ENCODE data around the gene JPH4. TPM values are rescaled to one million over a fixed set of nuclear protein-coding genes. Genes with fewer than 3 reads are reported as not detected.

JPH4 gene
- polyA plus RNA-seq, 2 of the 4 experiments (the other 2 are of a cell fraction), result 0.05 TPM; not detected in 1

DNA sequence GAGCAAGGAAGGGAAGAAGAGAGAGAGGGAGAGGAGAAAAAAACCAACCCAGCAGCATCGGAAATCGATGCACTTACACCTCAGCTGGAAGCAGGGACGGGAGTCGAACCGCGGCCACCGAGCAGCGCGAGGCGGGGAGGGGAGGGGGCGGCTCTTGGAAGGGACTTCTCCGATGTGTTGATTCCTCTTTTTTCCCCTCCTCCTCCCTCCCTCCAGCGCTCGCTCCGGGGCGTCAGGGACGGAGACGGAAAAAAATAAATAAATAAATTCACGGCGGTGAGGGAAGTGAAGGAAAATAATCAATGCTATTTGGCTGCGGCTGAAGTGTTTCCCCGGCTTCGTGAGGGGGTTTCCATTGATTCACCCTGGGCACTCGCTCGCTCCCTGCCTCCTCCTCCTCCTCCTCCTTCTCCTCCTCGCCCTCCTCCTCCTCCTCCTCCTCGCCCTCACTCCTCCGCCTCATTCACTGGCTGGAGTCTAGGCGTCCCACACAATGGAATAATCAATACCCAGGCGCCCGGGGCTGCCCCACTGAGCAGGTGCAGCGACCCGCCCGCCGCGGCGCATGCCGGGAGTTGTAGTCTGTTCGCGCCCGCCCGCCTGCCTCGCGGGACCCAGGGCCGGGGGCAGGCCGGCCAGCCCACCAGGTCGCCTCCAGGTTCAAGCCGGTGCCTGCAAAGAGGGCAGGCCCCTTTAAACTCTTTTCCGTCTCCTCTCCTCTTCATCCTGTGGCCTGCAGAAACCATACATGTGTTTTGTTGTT lies 27.1 kb downstream of the JPH4 start, which contains the start of gene ZFHX2 (continued):
- no peak for TF ChIP-seq KDM5A (IDR thresholded peaks at IDR 0.05)
- TF ChIP-seq MAFK (IDR thresholded peaks at IDR 0.05; ENCODE audit: partially characterized antibody), result no peak
- no peak for TF ChIP-seq ZSCAN20 (CRISPR knock-in tag; IDR thresholded peaks at IDR 0.05)
- no peak; a peak in 1 of 5 replicates for TF ChIP-seq JUN (IDR thresholded peaks at IDR 0.05)
- TF ChIP-seq NPAS2 (CRISPR knock-in tag; IDR thresholded peaks at IDR 0.05; ENCODE audit: borderline replicate concordance), result no peak
- no peak for TF ChIP-seq ZC3H11A (IDR thresholded peaks at IDR 0.05)
- no peak for TF ChIP-seq TP53 (CRISPR knock-in tag; IDR thresholded peaks at IDR 0.05)
- peak; percentile 75 for TF ChIP-seq REST (IDR thresholded peaks at IDR 0.05)
- no peak for TF ChIP-seq HMGXB4 (CRISPR knock-in tag; IDR thresholded peaks at IDR 0.05; ENCODE audit: borderline replicate concordance)
- TF ChIP-seq EHF (CRISPR knock-in tag; IDR thresholded peaks at IDR 0.05), result no peak
- no peak for TF ChIP-seq FOSB (CRISPR knock-in tag; IDR thresholded peaks at IDR 0.05)
- no peak for TF ChIP-seq PBX3 (IDR thresholded peaks at IDR 0.05)
- TF ChIP-seq, protein P1, sequence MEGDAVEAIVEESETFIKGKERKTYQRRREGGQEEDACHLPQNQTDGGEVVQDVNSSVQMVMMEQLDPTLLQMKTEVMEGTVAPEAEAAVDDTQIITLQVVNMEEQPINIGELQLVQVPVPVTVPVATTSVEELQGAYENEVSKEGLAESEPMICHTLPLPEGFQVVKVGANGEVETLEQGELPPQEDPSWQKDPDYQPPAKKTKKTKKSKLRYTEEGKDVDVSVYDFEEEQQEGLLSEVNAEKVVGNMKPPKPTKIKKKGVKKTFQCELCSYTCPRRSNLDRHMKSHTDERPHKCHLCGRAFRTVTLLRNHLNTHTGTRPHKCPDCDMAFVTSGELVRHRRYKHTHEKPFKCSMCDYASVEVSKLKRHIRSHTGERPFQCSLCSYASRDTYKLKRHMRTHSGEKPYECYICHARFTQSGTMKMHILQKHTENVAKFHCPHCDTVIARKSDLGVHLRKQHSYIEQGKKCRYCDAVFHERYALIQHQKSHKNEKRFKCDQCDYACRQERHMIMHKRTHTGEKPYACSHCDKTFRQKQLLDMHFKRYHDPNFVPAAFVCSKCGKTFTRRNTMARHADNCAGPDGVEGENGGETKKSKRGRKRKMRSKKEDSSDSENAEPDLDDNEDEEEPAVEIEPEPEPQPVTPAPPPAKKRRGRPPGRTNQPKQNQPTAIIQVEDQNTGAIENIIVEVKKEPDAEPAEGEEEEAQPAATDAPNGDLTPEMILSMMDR (IDR thresholded peaks at IDR 0.05), result no peak
- peak; percentile 61 for TF ChIP-seq CHD2 (IDR thresholded peaks at IDR 0.05; ENCODE audit: low read length, partially characterized antibody)
- no peak for TF ChIP-seq JUNB (IDR thresholded peaks at IDR 0.05)
- TF ChIP-seq MAZ (IDR thresholded peaks at IDR 0.05; ENCODE audit: borderline replicate concordance, low read depth, low read length), result no peak
- peak; percentile 44 for TF ChIP-seq POLR2A (IDR thresholded peaks at IDR 0.05; ENCODE audit: low read length)
- no peak for TF ChIP-seq RAD21 (conservative IDR thresholded peaks at IDR 0.05 in 1 of 2, IDR thresholded peaks at IDR 0.05 in 1 of 2)
- TF ChIP-seq KDM1A (IDR thresholded peaks at IDR 0.05; ENCODE audit: low read depth), result no peak
- TF ChIP-seq FOSL2 (IDR thresholded peaks at IDR 0.05), result no peak
- TF ChIP-seq FOSL2 (CRISPR knock-in tag; IDR thresholded peaks at IDR 0.05), result no peak
- no peak for TF ChIP-seq SMC3 (IDR thresholded peaks at IDR 0.05)
- TF ChIP-seq EHMT2 (IDR thresholded peaks at IDR 0.05; ENCODE audit: low read depth), result no peak
- TF ChIP-seq BHLHE40 (IDR thresholded peaks at IDR 0.05; ENCODE audit: low read depth, low read length), result no peak
- TF ChIP-seq RARB (CRISPR knock-in tag; IDR thresholded peaks at IDR 0.05), result no peak
- no peak for TF ChIP-seq ESRRA (IDR thresholded peaks at IDR 0.05; ENCODE audit: borderline replicate concordance, low read length)
- no peak for TF ChIP-seq GATA3 (IDR thresholded peaks at IDR 0.05; ENCODE audit: borderline replicate concordance)
- 0 out of 2 replicates have a peak, but pooled peaks have one; percentile 19 for TF ChIP-seq ATOH8 (CRISPR knock-in tag; IDR thresholded peaks at IDR 0.05; ENCODE audit: low read depth)
- no peak for TF ChIP-seq NR3C1 (IDR thresholded peaks at IDR 0.05)

Measured in A549 (cell line).